Measurements from ENCODE around the gene DOCK2. TPM values are rescaled to one million over a fixed set of nuclear protein-coding genes. Genes with fewer than 3 reads are reported as not detected.

The DOCK2 gene
- total and polyA plus RNA-seq, 8 donors = 4.3 to 101 (median 5.3) TPM

- H3K27ac ChIP-seq = peak overlapping the region in 1 of 2 donors; percentile 80
- no peak for DNase-seq
Observed at GRCh38 chr5:169880785-169881184, 243.7 kb downstream of the DOCK2 start.

GRCh38 chr5:169881702-169882303 lies 244.7 kb downstream of the DOCK2 start:
- Histone ChIP-seq H3K27me3 (no peaks in the 10 kb centered on the region), H3K9me3 (no peaks in the 10 kb centered on the region), H3K36me3 (no peaks in the 10 kb centered on the region), H3K4me1 (peaks cover 0 to 21% of the 10 kb centered on the region in 2 donors), H3K27ac (peak overlapping the region in 1 of 2 donors; percentile 15), H3K4me3 (no peak overlapping the region)
- intact Hi-C loops (cut with DNase I) = no loop called here
- no peak for ATAC-seq
- no peak for DNase-seq
- no peak for TF ChIP-seq CTCF (IDR thresholded peaks at IDR 0.05)

More at GRCh38 chr5:169880785-169881184, 243.7 kb downstream of the DOCK2 start:
- ATAC-seq = no peak
- Histone ChIP-seq H3K4me3 (no peak overlapping the region), H3K27me3 (no peaks in the 10 kb centered on the region), H3K9me3 (no peaks in the 10 kb centered on the region), H3K36me3 (no peaks in the 10 kb centered on the region), H3K4me1 (peaks cover 0 to 31% of the 10 kb centered on the region in 2 donors)
- TF ChIP-seq CTCF (IDR thresholded peaks at IDR 0.05) = no peak
- intact Hi-C loops (cut with DNase I) = no loop called here

GRCh38 chr5:169886033-169886432 lies 249.0 kb downstream of the DOCK2 start:
- Histone ChIP-seq H3K27ac (no peak overlapping the region), H3K4me3 (no peak overlapping the region), H3K4me1 (peaks cover 0 to 11% of the 10 kb centered on the region in 2 donors), H3K9me3 (no peaks in the 10 kb centered on the region), H3K27me3 (no peaks in the 10 kb centered on the region), H3K36me3 (no peaks in the 10 kb centered on the region)
- no peak for TF ChIP-seq CTCF (IDR thresholded peaks at IDR 0.05)
- intact Hi-C loops (cut with DNase I) = no loop called here
- DNase-seq = no peak
- ATAC-seq = no peak

DNA sequence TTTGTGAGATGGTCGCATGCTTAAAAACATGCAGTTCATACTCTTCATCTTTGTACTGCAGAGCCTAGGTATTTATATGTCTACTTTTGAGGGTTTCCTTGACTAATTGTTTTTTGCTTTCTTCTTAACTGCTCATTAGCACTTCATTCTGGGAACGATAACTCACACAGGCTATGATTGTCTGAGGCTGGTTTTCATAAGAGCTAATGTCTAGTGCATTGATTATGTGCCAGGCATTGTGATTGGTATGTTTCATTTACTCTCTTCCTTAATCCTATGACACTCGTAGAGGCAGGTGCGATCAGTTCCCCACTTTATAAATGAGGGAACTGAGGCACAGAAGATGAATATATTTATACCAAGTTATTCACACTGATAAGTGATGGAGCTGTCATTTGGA lies 249.6 kb downstream of the DOCK2 start:
- intact Hi-C loops (cut with DNase I) = no loop called here
- no peak for TF ChIP-seq CTCF (IDR thresholded peaks at IDR 0.05)
- no peak overlapping the region for H3K27ac ChIP-seq
- no peaks in the 10 kb centered on the region for H3K36me3 ChIP-seq
- H3K27me3 ChIP-seq = no peaks in the 10 kb centered on the region
- no peaks in the 10 kb centered on the region for H3K9me3 ChIP-seq
- DNase-seq = no peak
- H3K4me3 ChIP-seq = no peak overlapping the region
- no peak for ATAC-seq
- H3K4me1 ChIP-seq = peaks cover 0 to 5% of the 10 kb centered on the region in 2 donors

GRCh38 chr5:169889572-169889971 lies 252.5 kb downstream of the DOCK2 start:
- ATAC-seq = no peak
- Histone ChIP-seq H3K27me3 (no peaks in the 10 kb centered on the region), H3K9me3 (no peaks in the 10 kb centered on the region), H3K36me3 (no peaks in the 10 kb centered on the region), H3K4me1 (no peaks in the 10 kb centered on the region), H3K4me3 (no peak overlapping the region), H3K27ac (no peak overlapping the region)
- no peak for DNase-seq
- no peak for TF ChIP-seq CTCF (IDR thresholded peaks at IDR 0.05)
- intact Hi-C loops (cut with DNase I) = no loop called here
